OCI-LY3 (cell line): Measurements from ENCODE around the gene FAH.

ENCODE experiments used
- H2AFZ ChIP-seq: fragments of 200-600, 300-600 bp; shearing (Covaris generic); 2 replicates; pipeline ENCODE4 v1.6.0; 2014; ENCODE audit warnings: antibody characterized with exemption, low read depth, low read length
- H3K27ac ChIP-seq: fragments of 200-600, 300-600 bp; sonication (generic); 2 replicates; pipeline ENCODE4 v1.5.1; 2014; ENCODE audit warnings: mild to moderate bottlenecking, low read length, moderate library complexity, mixed read lengths
- H3K27me3 ChIP-seq: fragments of 200-600, 300-600 bp; sonication (generic); 2 replicates; pipeline ENCODE4 v1.6.1; 2014; ENCODE audit warnings: low read depth, low read length, mixed read lengths
- H3K36me3 ChIP-seq: fragments of 200-600, 300-600 bp; sonication (generic); replicated peaks from 2 replicates; pipeline ENCODE3; 2014; ENCODE audit warnings: low read depth, low read length, mixed read lengths
- H3K4me1 ChIP-seq: fragments of 300-600, 200-600 bp; sonication (generic); 2 replicates; pipeline ENCODE4 v1.6.1; 2014; ENCODE audit warnings: low read length, mixed read lengths
- H3K4me2 ChIP-seq: fragments of 200-600, 300-600 bp; sonication (generic); 2 replicates; pipeline ENCODE4 v1.6.1; 2014; ENCODE audit warnings: low read length, mixed read lengths
- H3K4me3 ChIP-seq: fragments of 300-600, 200-600 bp; sonication (generic); 2 replicates; pipeline ENCODE4 v1.5.1; 2014; ENCODE audit warnings: antibody characterized with exemption, mild to moderate bottlenecking, low read length, moderate library complexity
- H3K79me2 ChIP-seq: fragments of 300-600, 200-600 bp; shearing (Covaris generic); 2 replicates; pipeline ENCODE4 v1.6.1; 2014; ENCODE audit warnings: mild to moderate bottlenecking, low read length, mixed read lengths
- H3K9ac ChIP-seq: fragments of 300-600, 200-600 bp; shearing (Covaris generic); 2 replicates; pipeline ENCODE4 v1.6.0; 2014; ENCODE audit warnings: mild to moderate bottlenecking, low read length, moderate library complexity
- H3K9me3 ChIP-seq: fragments of 200-600, 300-600 bp; shearing (Covaris generic); 2 replicates; pipeline ENCODE4 v1.6.1; 2014; ENCODE audit warnings: low read length, mixed read lengths; ENCODE audit not compliant: insufficient read depth
- H4K20me1 ChIP-seq: fragments of 200-600, 300-600 bp; sonication (generic); 2 replicates; pipeline ENCODE4 v1.6.1; 2016; ENCODE audit warnings: low read length, mixed read lengths; ENCODE audit not compliant: insufficient read depth
- CTCF ChIP-seq: fragments of 200-600, 300-600 bp; sonication (generic); IDR thresholded peaks from 2 replicates; pipeline ENCODE4 v1.5.1; 2014; ENCODE audit warnings: antibody characterized with exemption, low read length, low read depth
- EZH2phosphoT487 ChIP-seq: fragments of 200-600 bp; shearing (Covaris generic); IDR thresholded peaks from 2 replicates; pipeline ENCODE4 v1.6.1; 2018; ENCODE audit warnings: antibody characterized with exemption, mixed run types, low read depth

The FAH gene

GRCh38 chr15:80179025-80179759 lies 26.4 kb downstream of the FAH start:
- Histone ChIP-seq H3K4me2 (no peak overlapping the region), H3K9ac (no peak overlapping the region)

DNA sequence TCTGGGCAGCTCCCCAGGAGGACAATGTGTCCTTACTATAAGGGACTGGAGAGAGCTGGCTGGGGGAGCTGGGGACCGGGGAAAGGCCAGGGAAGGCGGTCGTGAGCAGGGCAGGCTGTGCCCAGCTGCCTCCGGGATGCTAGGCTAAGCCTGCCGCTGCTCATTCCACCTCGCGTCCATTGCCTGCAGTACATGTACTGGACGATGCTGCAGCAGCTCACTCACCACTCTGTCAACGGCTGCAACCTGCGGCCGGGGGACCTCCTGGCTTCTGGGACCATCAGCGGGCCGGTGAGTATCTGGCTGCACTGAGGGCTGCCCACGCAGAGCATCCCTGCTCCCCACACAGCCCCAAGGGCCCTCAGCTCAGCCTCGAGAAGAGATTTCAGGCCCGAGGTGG lies 27.1 kb downstream of the FAH start:
- Histone ChIP-seq H4K20me1 (no peaks in the 10 kb centered on the region), H3K4me2 (no peak overlapping the region), H3K9me3 (no peaks in the 10 kb centered on the region), H3K36me3 (no peaks in the 10 kb centered on the region), H3K27ac (no peak overlapping the region), H2AFZ (no peak overlapping the region), H3K27me3 (no peaks in the 10 kb centered on the region), H3K9ac (no peak overlapping the region), H3K79me2 (no peaks in the 10 kb centered on the region), H3K4me3 (no peak overlapping the region), H3K4me1 (0 out of 2 replicates have a peak, but pooled peaks cover 6% of the 10 kb centered on the region)
- no peak for TF ChIP-seq EZH2phosphoT487
- no peak for TF ChIP-seq CTCF

More at GRCh38 chr15:80179025-80179759, 26.4 kb downstream of the FAH start:
- Histone ChIP-seq H3K9me3 (no peaks in the 10 kb centered on the region), H3K27ac (no peak overlapping the region), H3K36me3 (no peaks in the 10 kb centered on the region), H3K79me2 (no peaks in the 10 kb centered on the region), H3K27me3 (no peaks in the 10 kb centered on the region), H4K20me1 (no peaks in the 10 kb centered on the region), H3K4me3 (no peak overlapping the region), H2AFZ (no peak overlapping the region), H3K4me1 (0 out of 2 replicates have a peak, but pooled peaks cover 6% of the 10 kb centered on the region)
- no peak for TF ChIP-seq EZH2phosphoT487
- no peak for TF ChIP-seq CTCF

GRCh38 chr15:80180468-80180867 lies 27.7 kb downstream of the FAH start:
- TF ChIP-seq CTCF (no peak; the same call in 1 of the 2 replicates), EZH2phosphoT487 (no peak)
- no peaks in the 10 kb centered on the region for H3K36me3 ChIP-seq
- no peaks in the 10 kb centered on the region for H4K20me1 ChIP-seq
- H3K79me2 ChIP-seq, result no peaks in the 10 kb centered on the region
- H3K9me3 ChIP-seq, result no peaks in the 10 kb centered on the region
- no peak overlapping the region for H2AFZ ChIP-seq
- H3K4me3 ChIP-seq, result no peak overlapping the region
- 0 out of 2 replicates have a peak, but pooled peaks cover 6% of the 10 kb centered on the region for H3K4me1 ChIP-seq
- no peak overlapping the region for H3K9ac ChIP-seq
- H3K27ac ChIP-seq, result no peak overlapping the region
- no peak overlapping the region for H3K4me2 ChIP-seq
- no peaks in the 10 kb centered on the region for H3K27me3 ChIP-seq

GRCh38 chr15:80180986-80181385 lies 28.2 kb downstream of the FAH start:
- Histone ChIP-seq H3K4me1 (0 out of 2 replicates have a peak, but pooled peaks cover 6% of the 10 kb centered on the region), H3K27ac (no peak overlapping the region), H3K4me3 (no peak overlapping the region), H3K36me3 (no peaks in the 10 kb centered on the region), H3K4me2 (no peak overlapping the region), H3K9ac (no peak overlapping the region), H2AFZ (no peak overlapping the region), H3K9me3 (no peaks in the 10 kb centered on the region), H3K79me2 (no peaks in the 10 kb centered on the region), H3K27me3 (no peaks in the 10 kb centered on the region), H4K20me1 (no peaks in the 10 kb centered on the region)
- TF ChIP-seq EZH2phosphoT487 (no peak), CTCF (no peak)
